K562 (cell line): Measurements from ENCODE around the gene BCL10. TPM values are rescaled to one million over a fixed set of nuclear protein-coding genes. Genes with fewer than 3 reads are reported as not detected.

ENCODE experiments used
- BHLHE40 ChIP-seq: IDR thresholded peaks from 2 replicates; pipeline ENCODE4 v1.6.1; 2011; ENCODE audit warnings: low read length, improper control_type of control experiment
- C11orf30 ChIP-seq: fragments of 450-650 bp; IDR thresholded peaks from 2 replicates; pipeline ENCODE4 v1.6.1; 2016; ENCODE audit warnings: low read depth, mild to moderate bottlenecking
- HIVEP1 ChIP-seq: fragments of 250-450 bp; sonication (Bioruptor Pico); IDR thresholded peaks from 2 replicates; pipeline ENCODE4 v1.4.0; 2020; ENCODE audit warnings: mild to moderate bottlenecking
- HNRNPH1 ChIP-seq: fragments of 200-400 bp; formaldehyde crosslinking; optimal IDR thresholded peaks from 2 replicates; pipeline ENCODE3; 2017; ENCODE audit warnings: low read depth, mild to moderate bottlenecking, low read length, moderate library complexity
- MCM5 ChIP-seq: fragments of 450-650 bp; IDR thresholded peaks from 2 replicates; pipeline ENCODE4 v1.6.1; 2016; ENCODE audit warnings: low read depth
- NCOA6 ChIP-seq: fragments of 450-650 bp; IDR thresholded peaks from 2 replicates; pipeline ENCODE4 v1.6.1; 2017; ENCODE audit warnings: mild to moderate bottlenecking
- NFIC ChIP-seq: fragments of 450-650 bp; IDR thresholded peaks from 2 replicates; pipeline ENCODE4 v1.6.1; 2017; ENCODE audit warnings: mild to moderate bottlenecking, inconsistent platforms
- NONO ChIP-seq, 2 experiments: fragments of 200-400 bp in 1 of 2; fragments of 450-650 bp in 1 of 2; formaldehyde crosslinking in 1 of 2; IDR thresholded peaks; 2 replicates each; pipeline ENCODE4 v1.6.1; 2017; ENCODE audit warnings: low read depth in 2 of 2, mild to moderate bottlenecking in 2 of 2, moderate library complexity in 2 of 2, low read length in 1 of 2
- PBX2 ChIP-seq, 2 experiments: IDR thresholded peaks in 1 of 2; conservative IDR thresholded peaks in 1 of 2; 2 replicates each; pipeline ENCODE4 v1.6.1; 2016; ENCODE audit warnings: low read depth in 2 of 2, mild to moderate bottlenecking in 1 of 2, missing compliant biosample characterization in 1 of 2, missing genetic modification characterization in 1 of 2, moderate library complexity in 1 of 2
- POLR2AphosphoS2 ChIP-seq: IDR thresholded peaks from 2 replicates; pipeline ENCODE4 v1.6.1; 2012; ENCODE audit warnings: low read length, improper control_type of control experiment
- STAG1 ChIP-seq: sonication (generic); formaldehyde crosslinking; IDR thresholded peaks from 2 replicates; pipeline ENCODE4 v1.5.0; 2020; ENCODE audit warnings: missing genetic modification reagents, borderline replicate concordance
- TCF3 ChIP-seq: sonication (generic); formaldehyde crosslinking; IDR thresholded peaks from 2 replicates; pipeline ENCODE4 v1.4.0; 2020; ENCODE audit warnings: mild to moderate bottlenecking, missing genetic modification reagents
- THRB ChIP-seq: fragments of 450-650 bp; formaldehyde crosslinking; conservative IDR thresholded peaks from 2 replicates; pipeline ENCODE4 v1.4.0; 2022; ENCODE audit warnings: mild to moderate bottlenecking, missing genetic modification characterization
- TOE1 ChIP-seq, 2 experiments: fragments of 450-650 bp in 1 of 2; sonication (generic) in 1 of 2; formaldehyde crosslinking in 1 of 2; IDR thresholded peaks; 2 replicates each; pipeline versions ENCODE4 v1.7.1 to v1.8.0; 2016 to 2022; ENCODE audit warnings: borderline replicate concordance in 2 of 2, mild to moderate bottlenecking in 2 of 2, antibody characterized with exemption in 1 of 2, inconsistent platforms in 1 of 2, low read depth in 1 of 2, missing genetic modification reagents in 1 of 2, moderate library complexity in 1 of 2
- ZEB2 ChIP-seq: fragments of 450-650 bp; IDR thresholded peaks from 2 replicates; pipeline ENCODE4 v1.6.1; 2016
- ZNF175 ChIP-seq: fragments of 200-800 bp; sonication (Bioruptor generic); IDR thresholded peaks from 2 replicates; pipeline ENCODE4 v1.6.1; 2016; ENCODE audit warnings: low read depth, mild to moderate bottlenecking, missing genetic modification characterization, missing compliant biosample characterization
- ZNF57 ChIP-seq: fragments of 450-650 bp; formaldehyde crosslinking; IDR thresholded peaks from 2 replicates; pipeline ENCODE4 v1.4.0; 2020; ENCODE audit warnings: mild to moderate bottlenecking, moderate library complexity
- polyA plus RNA-seq, 8 experiments: library from polyadenylated mRNA; depleted of rRNA in 4 of 8; stranded (reverse) in 5 of 8; unstranded in 3 of 8; fragments of >200 nt; fragmentation: Nextera tagmentation in 2 of 8; fragmentation: Illumina TruSeq in 1 of 8; extraction: Ambion mirVana in 2 of 8; extraction: Trizol in 1 of 8; gene quantifications; 2 replicates each; pipeline versions ENCODE4 v1.2.1 to v1.2.3, GENCODE V29; 2011 to 2014; ENCODE audit warnings: inconsistent platforms in 1 of 8, missing spikeins in 1 of 8
- total RNA-seq, 7 experiments: library from RNA; depleted of rRNA in 6 of 7; stranded (reverse); fragments of >200 nt in 6 of 7; fragmentation: Illumina TruSeq in 2 of 7; extraction: Trizol in 2 of 7; gene quantifications; 2 replicates each; pipeline versions ENCODE4 v1.2.1 to v1.2.3, GENCODE V29; 2011 to 2021; ENCODE audit warnings: low replicate concordance in 1 of 7
- TF ChIP-seq, protein P1 (sequence below): fragments of 450-650 bp; IDR thresholded peaks from 2 replicates; pipeline ENCODE4 v1.6.1; 2017; ENCODE audit warnings: antibody characterized with exemption
- TF ChIP-seq, protein P2 (sequence below): sonication (generic); formaldehyde crosslinking; IDR thresholded peaks from 2 replicates; pipeline ENCODE4 v1.8.1; 2022; ENCODE audit warnings: missing genetic modification reagents

The BCL10 gene
- total and polyA plus RNA-seq, 9 of the 15 experiments (the other 6 are each of a cell fraction or from before 2014, with no cell fraction given): 8.0 to 19.4 (median 12.3) TPM

DNA sequence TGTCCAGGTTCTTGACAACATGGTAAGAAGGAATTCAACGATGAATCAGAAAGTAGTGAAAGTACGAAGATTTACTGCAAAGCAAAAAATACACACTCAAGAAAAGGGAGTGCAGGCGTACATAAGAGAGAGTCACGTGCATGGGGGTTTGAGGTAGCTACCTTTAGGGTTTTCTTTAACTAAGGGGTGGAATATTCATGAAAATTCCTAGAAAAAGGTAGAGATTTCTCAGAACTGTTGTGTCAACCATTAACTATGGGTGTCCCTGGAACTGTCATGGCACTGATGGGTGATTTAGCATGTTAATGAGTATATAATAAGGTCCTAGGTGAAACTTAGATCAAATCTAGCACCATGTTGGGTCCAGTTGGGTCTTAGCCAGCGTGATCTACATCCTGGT, 53.1 kb downstream of the BCL10 start (continued):
- TF ChIP-seq THRB (CRISPR knock-in tag) (no peak), ZNF57 (no peak), C11orf30 (no peak), HIVEP1 (CRISPR knock-in tag) (no peak), NFIC (peak; percentile 31; the same call in 1 of the 2 replicates), ZNF175 (no peak), MCM5 (no peak), NCOA6 (no peak), PBX2 (CRISPR knock-in tag; IDR thresholded peaks at IDR 0.05; ENCODE audit: low read depth) (no peak), PBX2 (tag; conservative IDR thresholded peaks at IDR 0.05; ENCODE audit: low read depth) (peak; percentile 61), BHLHE40 (peak; percentile 77), HNRNPH1 (no peak), STAG1 (CRISPR knock-in tag) (no peak), NONO (IDR thresholded peaks at IDR 0.05; ENCODE audit: low read depth in 2 of 2, low read length in 1 of 2) (no peak), ZEB2 (peak; percentile 57; the same call in 1 of the 2 replicates), TCF3 (no peak), TOE1 (IDR thresholded peaks at IDR 0.05; ENCODE audit: borderline replicate concordance) (peak; percentile 52; the same call in 1 of the 2 replicates), TOE1 (CRISPR knock-in tag; IDR thresholded peaks at IDR 0.05; ENCODE audit: borderline replicate concordance, low read depth) (no peak), POLR2AphosphoS2 (no peak)
- TF ChIP-seq, protein P1, sequence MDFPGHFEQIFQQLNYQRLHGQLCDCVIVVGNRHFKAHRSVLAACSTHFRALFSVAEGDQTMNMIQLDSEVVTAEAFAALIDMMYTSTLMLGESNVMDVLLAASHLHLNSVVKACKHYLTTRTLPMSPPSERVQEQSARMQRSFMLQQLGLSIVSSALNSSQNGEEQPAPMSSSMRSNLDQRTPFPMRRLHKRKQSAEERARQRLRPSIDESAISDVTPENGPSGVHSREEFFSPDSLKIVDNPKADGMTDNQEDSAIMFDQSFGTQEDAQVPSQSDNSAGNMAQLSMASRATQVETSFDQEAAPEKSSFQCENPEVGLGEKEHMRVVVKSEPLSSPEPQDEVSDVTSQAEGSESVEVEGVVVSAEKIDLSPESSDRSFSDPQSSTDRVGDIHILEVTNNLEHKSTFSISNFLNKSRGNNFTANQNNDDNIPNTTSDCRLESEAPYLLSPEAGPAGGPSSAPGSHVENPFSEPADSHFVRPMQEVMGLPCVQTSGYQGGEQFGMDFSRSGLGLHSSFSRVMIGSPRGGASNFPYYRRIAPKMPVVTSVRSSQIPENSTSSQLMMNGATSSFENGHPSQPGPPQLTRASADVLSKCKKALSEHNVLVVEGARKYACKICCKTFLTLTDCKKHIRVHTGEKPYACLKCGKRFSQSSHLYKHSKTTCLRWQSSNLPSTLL: no peak
- TF ChIP-seq, protein P2, sequence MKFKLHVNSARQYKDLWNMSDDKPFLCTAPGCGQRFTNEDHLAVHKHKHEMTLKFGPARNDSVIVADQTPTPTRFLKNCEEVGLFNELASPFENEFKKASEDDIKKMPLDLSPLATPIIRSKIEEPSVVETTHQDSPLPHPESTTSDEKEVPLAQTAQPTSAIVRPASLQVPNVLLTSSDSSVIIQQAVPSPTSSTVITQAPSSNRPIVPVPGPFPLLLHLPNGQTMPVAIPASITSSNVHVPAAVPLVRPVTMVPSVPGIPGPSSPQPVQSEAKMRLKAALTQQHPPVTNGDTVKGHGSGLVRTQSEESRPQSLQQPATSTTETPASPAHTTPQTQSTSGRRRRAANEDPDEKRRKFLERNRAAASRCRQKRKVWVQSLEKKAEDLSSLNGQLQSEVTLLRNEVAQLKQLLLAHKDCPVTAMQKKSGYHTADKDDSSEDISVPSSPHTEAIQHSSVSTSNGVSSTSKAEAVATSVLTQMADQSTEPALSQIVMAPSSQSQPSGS (CRISPR knock-in tag): no peak
